HepG2 (cell line): ENCODE measurements around the gene LARP1. TPM values are rescaled to one million over a fixed set of nuclear protein-coding genes. Genes with fewer than 3 reads are reported as not detected.
A peak's percentile ranks its signal among the peaks of the same experiment; 100 is the strongest.

Source experiments
- BCL3 ChIP-seq: sonication (generic); formaldehyde crosslinking; IDR thresholded peaks from 2 replicates; pipeline ENCODE4 v1.5.1; 2020; ENCODE audit warnings: mild to moderate bottlenecking, missing genetic modification reagents, moderate library complexity
- CCAR2 ChIP-seq: fragments of 200-400 bp; formaldehyde crosslinking; optimal IDR thresholded peaks from 2 replicates; pipeline ENCODE3; 2018; ENCODE audit warnings: low read depth, mild to moderate bottlenecking, low read length, moderate library complexity
- DPF2 ChIP-seq: sonication (generic); formaldehyde crosslinking; IDR thresholded peaks from 2 replicates; pipeline ENCODE4 v1.4.0; 2020; ENCODE audit warnings: mild to moderate bottlenecking, low read depth, missing genetic modification reagents, borderline replicate concordance
- E2F2 ChIP-seq: sonication (generic); formaldehyde crosslinking; IDR thresholded peaks from 2 replicates; pipeline ENCODE4 v1.4.0; 2020; ENCODE audit warnings: missing genetic modification reagents, borderline replicate concordance
- ETV6 ChIP-seq: sonication (generic); formaldehyde crosslinking; conservative IDR thresholded peaks from 2 replicates; pipeline ENCODE4 v1.4.0; 2020; ENCODE audit warnings: missing genetic modification reagents
- EZH2 ChIP-seq: conservative IDR thresholded peaks from 2 replicates; pipeline ENCODE4 v1.6.1; 2012; ENCODE audit warnings: mild to moderate bottlenecking, low read depth, low read length, moderate library complexity
- FOXJ3 ChIP-seq: sonication (generic); formaldehyde crosslinking; IDR thresholded peaks from 2 replicates; pipeline ENCODE4 v1.4.0; 2020; ENCODE audit warnings: missing genetic modification reagents, mild to moderate bottlenecking, borderline replicate concordance
- FOXM1 ChIP-seq: sonication (generic); formaldehyde crosslinking; IDR thresholded peaks from 2 replicates; pipeline ENCODE4 v1.5.0; 2020; ENCODE audit warnings: missing genetic modification reagents
- FOXP1 ChIP-seq, 2 experiments: fragments of 450-650 bp in 1 of 2; IDR thresholded peaks; 2 replicates each; pipeline ENCODE4 v1.6.1; 2017 to 2018; ENCODE audit warnings: antibody characterized with exemption in 1 of 2
- NONO ChIP-seq, 2 experiments: fragments of 450-650 bp in 1 of 2; sonication (generic) in 1 of 2; formaldehyde crosslinking in 1 of 2; IDR thresholded peaks in 1 of 2; conservative IDR thresholded peaks in 1 of 2; 2 replicates each; pipeline versions ENCODE4 v1.6.1 to v1.8.0; 2017 to 2022; ENCODE audit warnings: mild to moderate bottlenecking in 1 of 2, missing genetic modification reagents in 1 of 2, moderate library complexity in 1 of 2
- PRDM15 ChIP-seq: sonication (generic); formaldehyde crosslinking; IDR thresholded peaks from 2 replicates; pipeline ENCODE4 v1.4.0; 2020; ENCODE audit warnings: missing genetic modification reagents
- RXRA ChIP-seq: sonication (generic); formaldehyde crosslinking; IDR thresholded peaks from 2 replicates; pipeline ENCODE4 v1.5.1; 2020; ENCODE audit warnings: missing genetic modification reagents
- SALL2 ChIP-seq: sonication (generic); formaldehyde crosslinking; IDR thresholded peaks from 2 replicates; pipeline ENCODE4 v1.8.1; 2023; ENCODE audit warnings: mild to moderate bottlenecking, missing genetic modification reagents, inconsistent platforms
- SRF ChIP-seq: IDR thresholded peaks from 2 replicates; pipeline ENCODE4 v1.6.1; 2011; ENCODE audit warnings: mild to moderate bottlenecking, low read depth, low read length, moderate library complexity
- THAP11 ChIP-seq: IDR thresholded peaks from 2 replicates; pipeline ENCODE4 v1.6.1; 2016; ENCODE audit warnings: missing biosample characterization, missing genetic modification reagents
- YEATS2 ChIP-seq: sonication (generic); formaldehyde crosslinking; IDR thresholded peaks from 2 replicates; pipeline ENCODE4 v1.4.0; 2020; ENCODE audit warnings: missing genetic modification reagents, borderline replicate concordance
- ZBTB20 ChIP-seq: sonication (generic); formaldehyde crosslinking; IDR thresholded peaks from 2 replicates; pipeline ENCODE4 v1.8.1; 2023; ENCODE audit warnings: missing genetic modification reagents, low read depth, mild to moderate bottlenecking, borderline replicate concordance
- ZBTB44 ChIP-seq: sonication (generic); formaldehyde crosslinking; IDR thresholded peaks from 2 replicates; pipeline ENCODE4 v1.4.0; 2020; ENCODE audit warnings: missing genetic modification reagents
- ZMAT3 ChIP-seq: sonication (generic); formaldehyde crosslinking; conservative IDR thresholded peaks from 2 replicates; pipeline ENCODE4 v1.7.0; 2021; ENCODE audit warnings: missing genetic modification reagents
- polyA plus RNA-seq, 8 experiments: library from polyadenylated mRNA; depleted of rRNA in 3 of 8; stranded (reverse) in 7 of 8; unstranded in 1 of 8; fragments of >200 nt; fragmentation: Illumina TruSeq in 4 of 8; extraction: Trizol in 4 of 8; gene quantifications; 2 replicates each; pipeline versions ENCODE4 v1.2.1 to v1.2.3, GENCODE V29; 2011 to 2016; ENCODE audit warnings: low read depth in 4 of 8, missing spikeins in 1 of 8, mixed read lengths in 1 of 8; ENCODE audit not compliant: insufficient read depth in 1 of 8
- total RNA-seq, 5 experiments: library from RNA; depleted of rRNA; stranded (reverse); fragments of >200 nt; fragmentation: Illumina TruSeq; extraction: Trizol; gene quantifications; 2 replicates each; pipeline ENCODE4 v1.2.3, GENCODE V29; 2016; ENCODE audit warnings: low read depth in 1 of 5

Gene LARP1
- total and polyA plus RNA-seq, 2 of the 13 experiments (the other 11 are each of a cell fraction or from before 2014, with no cell fraction given) = 45.2 to 61.4 TPM

- no peak for TF ChIP-seq SALL2 (CRISPR knock-in tag)
- no peak for TF ChIP-seq SRF
- TF ChIP-seq NONO (IDR thresholded peaks at IDR 0.05) = no peak
- 0 out of 2 replicates have a peak, but pooled peaks have one; percentile 50 for TF ChIP-seq NONO (CRISPR knock-in tag; conservative IDR thresholded peaks at IDR 0.05)
- peak; percentile 61; the same call in 1 of the 2 replicates for TF ChIP-seq ZBTB20 (CRISPR knock-in tag)
- TF ChIP-seq ZBTB44 (CRISPR knock-in tag) = no peak; the same call in 1 of the 2 replicates
- TF ChIP-seq ZMAT3 (CRISPR knock-in tag) = 0 out of 2 replicates have a peak, but pooled peaks have one; percentile 62
- TF ChIP-seq E2F2 (CRISPR knock-in tag) = no peak
- TF ChIP-seq YEATS2 (CRISPR knock-in tag) = no peak
- no peak for TF ChIP-seq EZH2
- TF ChIP-seq PRDM15 (CRISPR knock-in tag) = no peak
- TF ChIP-seq FOXJ3 (CRISPR knock-in tag) = peak; percentile 95
- no peak for TF ChIP-seq CCAR2
- no peak for TF ChIP-seq BCL3 (CRISPR knock-in tag)
- TF ChIP-seq RXRA (CRISPR knock-in tag) = peak; percentile 40; the same call in 1 of the 2 replicates
- TF ChIP-seq FOXP1 (IDR thresholded peaks at IDR 0.05) = no peak
- peak; percentile 98 for TF ChIP-seq FOXP1 (CRISPR knock-in tag; IDR thresholded peaks at IDR 0.05)
- no peak for TF ChIP-seq FOXM1
- peak; percentile 48; the same call in 1 of the 2 replicates for TF ChIP-seq THAP11 (CRISPR knock-in tag)
- TF ChIP-seq ETV6 (CRISPR knock-in tag) = 0 out of 2 replicates have a peak, but pooled peaks have one; percentile 49
- TF ChIP-seq DPF2 (CRISPR knock-in tag) = peak; percentile 96
These were observed 87.7 kb downstream of the LARP1 start (continued) for GRCh38 chr5:154842689-154843530.
